ENCODE results near the gene IRAK2.

DNA sequence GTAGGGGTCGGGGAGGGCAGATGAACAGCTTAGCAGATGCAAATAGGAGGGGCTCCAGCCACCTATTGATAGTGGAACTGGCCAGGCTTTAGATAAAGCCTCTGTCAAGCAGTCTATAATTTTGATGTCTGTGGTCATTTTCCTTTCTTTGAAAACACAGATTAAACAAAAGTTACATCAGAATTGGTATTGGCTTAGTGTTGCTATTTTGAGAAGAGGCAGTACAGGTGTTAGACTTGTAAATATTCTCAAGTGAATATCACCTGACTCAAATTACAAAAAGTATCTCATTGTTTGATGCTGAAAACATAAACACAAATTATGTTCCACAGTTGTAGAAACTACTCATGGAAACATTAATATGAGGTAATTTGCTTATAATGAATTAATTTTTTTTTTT lies 109.9 kb downstream of the IRAK2 start:
- no peak for TF ChIP-seq EZH2phosphoT487 (IDR thresholded peaks at IDR 0.05; ENCODE audit: insufficient read depth, low read depth)
- TF ChIP-seq EZH2 (IDR thresholded peaks at IDR 0.05; ENCODE audit: insufficient read depth, poor library complexity, severe bottlenecking), result no peak
